Endodermal cell (in vitro differentiated cells): ENCODE data around the gene BAHCC1. TPM values are rescaled to one million over a fixed set of nuclear protein-coding genes. Genes with fewer than 3 reads are reported as not detected.

Experiments used
- DNase-seq: peaks from one replicate; pipeline ENCODE4 v3.0.0-alpha.2; 2017
- H3K27ac ChIP-seq: 2 replicates; pipeline ENCODE4 v1.5.1; 2013; ENCODE audit warnings: mild to moderate bottlenecking, low read depth, low read length, moderate library complexity
- H3K27me3 ChIP-seq: 2 replicates; pipeline ENCODE4 v1.6.1; 2013; ENCODE audit warnings: mild to moderate bottlenecking, low read length, moderate library complexity; ENCODE audit not compliant: insufficient read depth, control insufficient read depth, poor library complexity, severe bottlenecking
- H3K36me3 ChIP-seq: 2 replicates; pipeline ENCODE4 v1.7.0; 2013; ENCODE audit warnings: mild to moderate bottlenecking, low read length, moderate library complexity; ENCODE audit not compliant: control insufficient read depth, insufficient read depth
- H3K4me1 ChIP-seq: one replicate; pipeline ENCODE4 v1.7.0; 2013; ENCODE audit warnings: low read length; ENCODE audit not compliant: control insufficient read depth, insufficient read depth
- H3K4me3 ChIP-seq: 2 replicates; pipeline ENCODE4 v1.5.1; 2013; ENCODE audit warnings: mild to moderate bottlenecking, low read length, moderate library complexity
- H3K9ac ChIP-seq: 2 replicates; pipeline ENCODE4 v1.6.1; 2013; ENCODE audit warnings: mild to moderate bottlenecking, low read length, moderate library complexity; ENCODE audit not compliant: poor library complexity, severe bottlenecking; ENCODE audit errors: extremely low read depth
- H3K9me3 ChIP-seq: 2 replicates; pipeline ENCODE4 v1.6.1; 2013; ENCODE audit warnings: mild to moderate bottlenecking, low read length, moderate library complexity; ENCODE audit not compliant: control insufficient read depth
- H3K27ac Mint-ChIP-seq: 2 replicates; pipeline ENCODE4 v1.8.0; 2020; ENCODE audit warnings: mixed read lengths
- H3K27me3 Mint-ChIP-seq: 2 replicates; pipeline ENCODE4 v1.8.0; 2021; ENCODE audit warnings: mild to moderate bottlenecking, mixed read lengths; ENCODE audit not compliant: insufficient read depth
- H3K36me3 Mint-ChIP-seq: 2 replicates; pipeline ENCODE4 v1.8.0; 2020; ENCODE audit warnings: low read depth, mixed read lengths
- H3K4me1 Mint-ChIP-seq: 2 replicates; pipeline ENCODE4 v1.8.0; 2020; ENCODE audit warnings: mixed read lengths
- H3K4me3 Mint-ChIP-seq: 2 replicates; pipeline ENCODE4 v1.8.0; 2020; ENCODE audit warnings: mild to moderate bottlenecking, moderate library complexity, mixed read lengths
- H3K9me3 Mint-ChIP-seq: 2 replicates; pipeline ENCODE4 v1.8.0; 2020; ENCODE audit warnings: mild to moderate bottlenecking, mixed read lengths
- WGBS, 2 experiments: methylation state at CpG; one replicate each; pipeline versions ENCODE4 v1.1.5 to v1.1.7; 2013; ENCODE audit warnings: missing lambda C conversion rate in 2 of 2, mixed read lengths in 1 of 2; ENCODE audit not compliant: insufficient coverage in 1 of 2, insufficient read length in 1 of 2; 5-methylcytosine and 5-hydroxymethylcytosine counted together
- total RNA-seq, 2 donors: library from RNA; stranded (reverse); fragmentation: NEBNext Ultra II Directional in 1 of 2; extraction: Animal tissue kit (Norgen Biotek cat#: 25700) in 1 of 2; gene quantifications; 2 replicates in 1 of 2; 3 replicates in 1 of 2; pipeline ENCODE4 v1.2.1, GENCODE V29; 2021
- TF ChIP-seq, protein P1 (sequence below): fragments of 200-600 bp; sonication (generic); conservative IDR thresholded peaks from 2 replicates; pipeline ENCODE4 v1.5.0; 2021; ENCODE audit warnings: antibody characterized with exemption, mild to moderate bottlenecking

BAHCC1 gene
- total RNA-seq, 2 donors from 2014 or later = 63.9 to 78.1 TPM

DNA sequence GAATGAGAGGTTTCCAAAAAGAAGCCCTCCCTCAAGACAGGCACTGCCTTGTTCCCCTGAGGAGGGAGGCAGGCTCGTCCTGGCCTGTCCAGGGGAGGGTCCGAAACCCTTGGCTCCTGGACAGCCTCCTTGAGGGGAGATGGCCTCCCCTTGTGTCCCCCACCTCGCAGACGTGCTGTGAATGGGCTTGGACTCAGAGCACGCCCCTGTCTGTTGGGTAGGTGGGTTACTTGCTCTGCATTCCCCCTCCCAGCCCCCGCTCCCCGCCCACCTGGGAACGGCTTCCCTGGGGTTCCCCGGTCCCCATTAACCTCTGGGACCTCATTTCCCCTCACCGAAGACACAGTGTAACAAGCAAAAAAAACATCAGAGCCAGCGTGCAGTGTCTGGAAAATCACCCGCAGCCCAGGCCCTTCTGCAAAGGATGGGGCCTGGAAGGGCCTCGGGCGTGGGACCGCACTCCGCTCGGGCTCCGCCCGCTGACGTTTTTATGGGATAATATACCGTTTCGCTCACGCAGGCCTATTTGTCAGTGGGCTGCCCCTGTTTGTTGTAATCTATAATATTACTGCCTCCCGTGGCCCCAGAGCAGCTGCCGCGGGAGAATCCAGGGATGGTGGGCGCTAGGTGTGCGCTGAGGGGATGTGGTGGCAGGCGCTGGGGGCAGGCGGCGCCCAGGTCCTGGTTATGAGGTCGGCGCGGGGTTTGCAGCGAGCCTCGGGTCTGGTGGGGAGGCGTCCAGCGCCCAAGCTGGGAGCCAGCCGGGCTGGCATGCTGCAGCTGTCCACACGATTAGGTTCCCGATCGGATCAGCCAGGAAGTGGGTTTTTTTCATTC, 11.1 kb downstream of the BAHCC1 start:
- Histone ChIP-seq H3K36me3 (no peaks in the 10 kb centered on the region), H3K27me3 (no peaks in the 10 kb centered on the region), H3K9me3 (no peaks in the 10 kb centered on the region), H3K27ac (no peak overlapping the region), H3K9ac (no peak overlapping the region), H3K4me3 (no peak overlapping the region), H3K4me1 (peaks cover 5% of the 10 kb centered on the region)
- Mint-ChIP-seq H3K27ac (no peak overlapping the region), H3K9me3 (no peaks in the 10 kb centered on the region), H3K4me1 (peaks cover 30% of the 10 kb centered on the region), H3K27me3 (peaks cover 6% of the 10 kb centered on the region), H3K4me3 (no peak overlapping the region), H3K36me3 (peaks cover 12% of the 10 kb centered on the region)
- DNase-seq = no peak
- WGBS, 2 experiments = 91 to 95% methylated on average over 37 to 42 of the region's 42 CpGs
- TF ChIP-seq, protein P1, sequence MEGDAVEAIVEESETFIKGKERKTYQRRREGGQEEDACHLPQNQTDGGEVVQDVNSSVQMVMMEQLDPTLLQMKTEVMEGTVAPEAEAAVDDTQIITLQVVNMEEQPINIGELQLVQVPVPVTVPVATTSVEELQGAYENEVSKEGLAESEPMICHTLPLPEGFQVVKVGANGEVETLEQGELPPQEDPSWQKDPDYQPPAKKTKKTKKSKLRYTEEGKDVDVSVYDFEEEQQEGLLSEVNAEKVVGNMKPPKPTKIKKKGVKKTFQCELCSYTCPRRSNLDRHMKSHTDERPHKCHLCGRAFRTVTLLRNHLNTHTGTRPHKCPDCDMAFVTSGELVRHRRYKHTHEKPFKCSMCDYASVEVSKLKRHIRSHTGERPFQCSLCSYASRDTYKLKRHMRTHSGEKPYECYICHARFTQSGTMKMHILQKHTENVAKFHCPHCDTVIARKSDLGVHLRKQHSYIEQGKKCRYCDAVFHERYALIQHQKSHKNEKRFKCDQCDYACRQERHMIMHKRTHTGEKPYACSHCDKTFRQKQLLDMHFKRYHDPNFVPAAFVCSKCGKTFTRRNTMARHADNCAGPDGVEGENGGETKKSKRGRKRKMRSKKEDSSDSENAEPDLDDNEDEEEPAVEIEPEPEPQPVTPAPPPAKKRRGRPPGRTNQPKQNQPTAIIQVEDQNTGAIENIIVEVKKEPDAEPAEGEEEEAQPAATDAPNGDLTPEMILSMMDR = no peak

DNA sequence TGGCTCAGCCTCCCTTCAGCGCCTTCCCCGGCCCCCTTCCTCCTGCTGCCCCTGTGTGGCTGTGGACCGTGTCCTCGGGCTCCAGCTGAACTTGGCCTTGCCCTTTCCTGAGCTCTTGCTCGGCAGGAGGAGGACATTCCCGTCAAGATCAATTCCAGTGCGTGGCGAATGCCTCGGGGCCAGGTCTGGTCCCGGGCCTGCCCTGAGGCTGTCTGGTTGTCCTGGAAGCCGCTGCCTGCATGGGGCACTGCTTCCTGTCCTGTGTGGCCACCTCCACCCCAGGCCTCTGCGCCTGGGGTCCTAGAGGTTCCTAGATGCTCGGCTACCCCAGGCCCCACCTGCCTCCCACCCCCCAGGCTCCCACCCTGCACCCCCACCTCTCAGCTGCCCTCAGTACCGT, 12.8 kb downstream of the BAHCC1 start:
- Histone ChIP-seq H3K9ac (no peak overlapping the region), H3K27ac (no peak overlapping the region), H3K9me3 (no peaks in the 10 kb centered on the region), H3K4me3 (no peak overlapping the region), H3K36me3 (no peaks in the 10 kb centered on the region), H3K27me3 (no peaks in the 10 kb centered on the region), H3K4me1 (no peaks in the 10 kb centered on the region)
- DNase-seq = no peak
- Mint-ChIP-seq H3K27ac (no peak overlapping the region), H3K4me3 (no peak overlapping the region), H3K9me3 (no peaks in the 10 kb centered on the region), H3K27me3 (peaks cover 1% of the 10 kb centered on the region), H3K4me1 (peaks cover 16% of the 10 kb centered on the region), H3K36me3 (peaks cover 8% of the 10 kb centered on the region)
- TF ChIP-seq, protein P1 = no peak
- 86 to 97% methylated on average over 5 to 14 of the region's 14 CpGs for WGBS, 2 experiments

DNA sequence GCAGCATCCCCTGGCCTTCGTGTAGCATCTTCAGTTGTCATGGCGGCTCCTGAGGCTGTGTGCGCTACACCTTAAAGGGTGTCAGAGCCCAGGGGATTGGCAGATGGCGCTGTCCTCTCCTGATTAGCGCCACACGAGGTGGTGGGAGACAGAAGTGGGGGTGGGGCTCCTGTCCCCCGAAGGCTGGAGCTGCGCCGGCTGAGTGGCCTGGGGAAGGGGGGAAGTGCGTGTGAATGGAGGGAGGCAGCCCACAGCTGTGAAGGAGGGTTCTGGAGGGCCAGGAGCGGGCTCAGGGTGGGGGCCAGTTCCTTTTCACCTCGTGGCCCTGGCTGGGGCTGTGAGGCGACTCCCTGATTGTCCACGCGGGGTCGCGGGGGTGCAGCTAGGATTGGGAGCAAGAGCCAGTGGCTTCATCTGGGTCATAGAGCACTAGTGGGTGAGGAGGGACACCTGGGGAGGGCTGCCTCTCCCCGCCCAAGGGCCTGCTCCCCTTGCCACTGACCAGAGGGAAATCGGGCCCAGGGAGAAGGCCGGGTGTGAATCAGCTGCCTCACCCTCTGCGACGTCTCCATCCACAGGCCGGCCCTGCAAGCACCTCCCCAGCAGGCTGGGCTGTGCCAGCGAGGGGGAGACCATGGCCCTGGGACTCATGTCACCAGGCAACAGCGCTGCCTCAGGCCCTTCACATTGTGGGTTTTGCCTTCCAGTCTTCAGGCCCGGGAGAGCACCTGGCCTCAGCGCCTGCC, 14.1 kb downstream of the BAHCC1 start:
- DNase-seq = peak; percentile 86
- Histone ChIP-seq H3K36me3 (no peaks in the 10 kb centered on the region), H3K9me3 (no peaks in the 10 kb centered on the region), H3K4me3 (no peak overlapping the region), H3K27ac (peak overlapping the region; percentile 16), H3K27me3 (no peaks in the 10 kb centered on the region), H3K9ac (no peak overlapping the region), H3K4me1 (no peaks in the 10 kb centered on the region)
- 79 to 81% methylated on average over 13 to 27 of the region's 27 CpGs for WGBS, 2 experiments
- H3K27ac Mint-ChIP-seq = no peak overlapping the region
- H3K9me3 Mint-ChIP-seq = no peaks in the 10 kb centered on the region
- TF ChIP-seq, protein P1 = peak; percentile 53
- peaks cover 1% of the 10 kb centered on the region for H3K27me3 Mint-ChIP-seq
- no peak overlapping the region for H3K4me3 Mint-ChIP-seq
- peaks cover 2% of the 10 kb centered on the region for H3K36me3 Mint-ChIP-seq
- peaks cover 9% of the 10 kb centered on the region for H3K4me1 Mint-ChIP-seq
